Measurements from ENCODE around the gene NUP214.

DNA sequence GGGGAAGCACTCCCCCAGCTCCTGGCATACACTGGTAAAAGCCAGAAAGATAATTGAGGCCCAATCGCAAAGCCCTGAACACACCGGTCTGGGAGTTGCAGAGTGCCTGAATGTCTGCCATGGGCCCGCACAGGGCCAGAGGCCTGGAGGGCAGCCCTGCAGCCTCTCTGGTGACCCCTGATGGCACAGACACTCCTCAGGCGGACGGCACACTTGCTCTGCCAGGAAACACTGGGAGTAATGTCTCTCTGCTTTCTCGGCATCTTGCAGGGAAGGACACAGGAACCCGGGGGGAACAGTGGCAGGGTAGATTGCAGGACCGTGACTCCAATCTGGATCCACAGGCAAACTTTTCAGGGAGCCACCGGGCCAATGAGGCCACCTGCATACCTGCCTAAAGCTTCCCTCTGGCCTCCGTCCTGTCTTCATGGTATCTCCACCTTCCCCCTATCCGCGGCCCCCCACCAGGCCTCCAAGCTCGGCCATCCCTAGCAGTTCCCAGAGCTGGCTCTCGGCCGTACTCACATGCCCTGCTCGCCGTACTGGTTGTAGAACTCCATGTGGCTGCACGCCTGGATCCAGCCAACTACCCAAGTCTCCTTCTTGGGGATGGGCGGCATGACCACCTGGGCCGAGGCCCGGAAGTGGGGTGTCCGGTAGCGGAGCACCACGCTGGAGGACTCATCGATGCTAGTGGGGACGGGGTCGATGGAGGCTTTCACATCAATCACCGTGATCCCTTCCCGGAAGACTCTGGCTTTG, 150.1 kb downstream of the NUP214 start:
- TF ChIP-seq, protein P1, sequence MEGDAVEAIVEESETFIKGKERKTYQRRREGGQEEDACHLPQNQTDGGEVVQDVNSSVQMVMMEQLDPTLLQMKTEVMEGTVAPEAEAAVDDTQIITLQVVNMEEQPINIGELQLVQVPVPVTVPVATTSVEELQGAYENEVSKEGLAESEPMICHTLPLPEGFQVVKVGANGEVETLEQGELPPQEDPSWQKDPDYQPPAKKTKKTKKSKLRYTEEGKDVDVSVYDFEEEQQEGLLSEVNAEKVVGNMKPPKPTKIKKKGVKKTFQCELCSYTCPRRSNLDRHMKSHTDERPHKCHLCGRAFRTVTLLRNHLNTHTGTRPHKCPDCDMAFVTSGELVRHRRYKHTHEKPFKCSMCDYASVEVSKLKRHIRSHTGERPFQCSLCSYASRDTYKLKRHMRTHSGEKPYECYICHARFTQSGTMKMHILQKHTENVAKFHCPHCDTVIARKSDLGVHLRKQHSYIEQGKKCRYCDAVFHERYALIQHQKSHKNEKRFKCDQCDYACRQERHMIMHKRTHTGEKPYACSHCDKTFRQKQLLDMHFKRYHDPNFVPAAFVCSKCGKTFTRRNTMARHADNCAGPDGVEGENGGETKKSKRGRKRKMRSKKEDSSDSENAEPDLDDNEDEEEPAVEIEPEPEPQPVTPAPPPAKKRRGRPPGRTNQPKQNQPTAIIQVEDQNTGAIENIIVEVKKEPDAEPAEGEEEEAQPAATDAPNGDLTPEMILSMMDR (IDR thresholded peaks at IDR 0.05): no peak
- TF ChIP-seq POLR2A (IDR thresholded peaks at IDR 0.05) (no peak), POLR2AphosphoS5 (IDR thresholded peaks at IDR 0.05) (no peak)

All from breast epithelium (tissue), 3 donors.